A172 (cell line): Measurements from ENCODE around the gene HCK. TPM values are rescaled to one million over a fixed set of nuclear protein-coding genes. Genes with fewer than 3 reads are reported as not detected.

Experiments used
- DNase-seq: peaks from one replicate; pipeline ENCODE4 v3.0.0-alpha.2; 2015; ENCODE audit warnings: low spot score
- total RNA-seq: library from RNA; depleted of rRNA; stranded (reverse); fragments of >200 nt; shearing (Covaris generic); gene quantifications from 2 replicates; pipeline ENCODE4 v1.2.3, GENCODE V29; 2014; rRNA removed

The HCK gene
- total RNA-seq, 1 experiment from 2014 or later = not detected

- no peak for DNase-seq
These were observed 75.3 kb downstream of the HCK start for GRCh38 chr20:32127347-32127746.

- no peak for DNase-seq
These were observed 76.1 kb downstream of the HCK start for GRCh38 chr20:32128167-32128566.

- DNase-seq = no peak
These were observed 77.8 kb downstream of the HCK start for GRCh38 chr20:32129863-32130262.

GRCh38 chr20:32130352-32130751 lies 78.3 kb downstream of the HCK start:
- no peak for DNase-seq

GRCh38 chr20:32130965-32131364 lies 78.9 kb downstream of the HCK start:
- no peak for DNase-seq

GRCh38 chr20:32132911-32133549 lies 81.0 kb downstream of the HCK start:
- no peak for DNase-seq

- no peak for DNase-seq
These were observed 82.0 kb downstream of the HCK start for GRCh38 chr20:32134026-32134425.

GRCh38 chr20:32135983-32136515 lies 84.0 kb downstream of the HCK start:
- DNase-seq = no peak

- DNase-seq = no peak
These were observed 86.9 kb downstream of the HCK start for GRCh38 chr20:32138921-32139320.

GRCh38 chr20:32139947-32140346 lies 87.9 kb downstream of the HCK start:
- DNase-seq = no peak

- no peak for DNase-seq
These were observed 88.6 kb downstream of the HCK start for GRCh38 chr20:32140603-32141002.

GRCh38 chr20:32141465-32141980 lies 89.5 kb downstream of the HCK start:
- DNase-seq = no peak

GRCh38 chr20:32142088-32142487 lies 90.0 kb downstream of the HCK start:
- no peak for DNase-seq

- DNase-seq = no peak
These were observed 90.9 kb downstream of the HCK start for GRCh38 chr20:32142991-32143390.

GRCh38 chr20:32144898-32145662 lies 93.0 kb downstream of the HCK start:
- DNase-seq = no peak

- DNase-seq = no peak
These were observed 97.6 kb downstream of the HCK start for GRCh38 chr20:32149566-32150170.

GRCh38 chr20:32150291-32150848 lies 98.3 kb downstream of the HCK start:
- no peak for DNase-seq

Other genes with a start within 250 kb of the HCK start
- gene MYLK2, start 232.9 kb upstream of the HCK start, total RNA-seq = 0.55 and 0.91 TPM in 2 replicates
- 2.4 TPM in 1 of 2 replicates, not detected in the other for gene FOXS1, start 206.6 kb upstream of the HCK start, total RNA-seq
- 2.4 and 2.5 TPM in 2 replicates for gene DUSP15, start 181.7 kb upstream of the HCK start, total RNA-seq
- 0.12 and 0.24 TPM in 2 replicates for gene TTLL9, start 181.6 kb upstream of the HCK start, total RNA-seq
- gene PDRG1, start 100.2 kb upstream of the HCK start, total RNA-seq = 7.9 and 11.5 TPM in 2 replicates
- gene XKR7, start 84.1 kb upstream of the HCK start, total RNA-seq = not detected in 2 replicates
- gene CCM2L, start 41.8 kb upstream of the HCK start, total RNA-seq = not detected in 2 replicates
- 38.5 and 39.2 TPM in 2 replicates for gene TM9SF4, start 57.5 kb downstream of the HCK start, total RNA-seq
- 3.7 and 4.6 TPM in 2 replicates for gene PLAGL2, start 155.5 kb downstream of the HCK start, total RNA-seq
- 59.5 and 60.8 TPM in 2 replicates for gene POFUT1, start 155.6 kb downstream of the HCK start, total RNA-seq
- gene KIF3B, start 225.4 kb downstream of the HCK start, total RNA-seq = 33.8 and 42.7 TPM in 2 replicates